ENCODE data around the gene ITPRID1. TPM values are rescaled to one million over a fixed set of nuclear protein-coding genes. Genes with fewer than 3 reads are reported as not detected.

Gene ITPRID1
- total and polyA plus RNA-seq, 2 of the 13 experiments (the other 11 are each of a cell fraction or from before 2014, with no cell fraction given), result not detected

GRCh38 chr7:31562002-31562401 lies 48.1 kb downstream of the ITPRID1 start:
- Histone ChIP-seq H3K4me3 (replicated peaks in 1 of 3; ENCODE audit: insufficient read depth in 1 of 3, low read depth in 2 of 3, low read length in 3 of 3) (no peak overlapping the region), H3K4me2 (ENCODE audit: low read depth, low read length) (no peak overlapping the region), H3K4me1 (ENCODE audit: insufficient read depth, low read length) (no peaks in the 10 kb centered on the region), H3K79me2 (ENCODE audit: insufficient read depth, low read length) (no peaks in the 10 kb centered on the region), H2AFZ (ENCODE audit: low read length) (no peak overlapping the region), H3K36me3 (replicated peaks in 1 of 2; ENCODE audit: control insufficient read depth in 1 of 2, insufficient read depth in 2 of 2, low read length in 2 of 2) (no peaks in the 10 kb centered on the region), H4K20me1 (ENCODE audit: insufficient read depth, low read length) (no peaks in the 10 kb centered on the region), H3K27ac (ENCODE audit: extremely low read length, insufficient read depth, low read length) (no peak overlapping the region), H3K9me3 (ENCODE audit: low read length) (no peaks in the 10 kb centered on the region), H3K9ac (ENCODE audit: insufficient read depth, low read depth, low read length) (no peak overlapping the region), H3K27me3 (ENCODE audit: control insufficient read depth in 1 of 2, insufficient read depth in 2 of 2, low read length in 2 of 2) (no peaks in the 10 kb centered on the region)
- 36% methylated on average over 1 of the region's 1 CpG for WGBS (ENCODE audit: low lambda C conversion rate)
- BruUV-seq (replicated peaks), result no TSS peak
- in situ Hi-C loops (cut with HindIII; ENCODE audit: extremely low pct_ligation_motif_present, low pct_unique_long_range_greater_than_20kb), result no loop called here
- CTCF ChIA-PET (ENCODE audit: low intra/inter-chr PET ratio, low total read pairs), result no interaction called here
- DNase-seq (ENCODE audit: low spot score), result no peak
- ATAC-seq, result no peak
- POLR2A ChIA-PET, result no interaction called here
- no peak for FAIRE-seq
- TF ChIP-seq ASH2L (IDR thresholded peaks at IDR 0.05; ENCODE audit: insufficient read length, low read depth, low read length), result no peak
- no peak for TF ChIP-seq STAT6 (CRISPR knock-in tag; IDR thresholded peaks at IDR 0.05; ENCODE audit: borderline replicate concordance)
- no peak for TF ChIP-seq ZBTB7B (CRISPR knock-in tag; IDR thresholded peaks at IDR 0.05)
- TF ChIP-seq KDM4B (CRISPR knock-in tag; IDR thresholded peaks at IDR 0.05), result no peak
- no peak for TF ChIP-seq TRIM22 (IDR thresholded peaks at IDR 0.05)
- TF ChIP-seq NR2C2 (CRISPR knock-in tag; IDR thresholded peaks at IDR 0.05; ENCODE audit: borderline replicate concordance), result no peak
- no peak for TF ChIP-seq ZFY (CRISPR knock-in tag; IDR thresholded peaks at IDR 0.05)
- TF ChIP-seq TOE1 (CRISPR knock-in tag; IDR thresholded peaks at IDR 0.05), result no peak
- TF ChIP-seq, protein P1, sequence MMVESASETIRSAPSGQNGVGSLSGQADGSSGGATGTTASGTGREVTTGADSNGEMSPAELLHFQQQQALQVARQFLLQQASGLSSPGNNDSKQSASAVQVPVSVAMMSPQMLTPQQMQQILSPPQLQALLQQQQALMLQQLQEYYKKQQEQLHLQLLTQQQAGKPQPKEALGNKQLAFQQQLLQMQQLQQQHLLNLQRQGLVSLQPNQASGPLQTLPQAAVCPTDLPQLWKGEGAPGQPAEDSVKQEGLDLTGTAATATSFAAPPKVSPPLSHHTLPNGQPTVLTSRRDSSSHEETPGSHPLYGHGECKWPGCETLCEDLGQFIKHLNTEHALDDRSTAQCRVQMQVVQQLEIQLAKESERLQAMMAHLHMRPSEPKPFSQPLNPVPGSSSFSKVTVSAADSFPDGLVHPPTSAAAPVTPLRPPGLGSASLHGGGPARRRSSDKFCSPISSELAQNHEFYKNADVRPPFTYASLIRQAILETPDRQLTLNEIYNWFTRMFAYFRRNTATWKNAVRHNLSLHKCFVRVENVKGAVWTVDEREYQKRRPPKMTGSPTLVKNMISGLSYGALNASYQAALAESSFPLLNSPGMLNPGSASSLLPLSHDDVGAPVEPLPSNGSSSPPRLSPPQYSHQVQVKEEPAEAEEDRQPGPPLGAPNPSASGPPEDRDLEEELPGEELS (CRISPR knock-in tag; IDR thresholded peaks at IDR 0.05), result no peak
- TF ChIP-seq PHF8 (CRISPR knock-in tag; IDR thresholded peaks at IDR 0.05), result no peak
- TF ChIP-seq MEIS2 (CRISPR knock-in tag; IDR thresholded peaks at IDR 0.05), result no peak
- TF ChIP-seq ZNF790 (CRISPR knock-in tag; IDR thresholded peaks at IDR 0.05; ENCODE audit: borderline replicate concordance), result no peak
- TF ChIP-seq ZNF24 (IDR thresholded peaks at IDR 0.05), result no peak
- intact Hi-C loops (cut with micrococcal nuclease; ENCODE audit: unreplicated experiment), result no loop called here

Measured in HepG2 (cell line).